Epidermal melanocyte (primary cell): ENCODE results near the gene ZNF540.
"Not testable (repeated sequence)": the region's sequence is repeated elsewhere in the genome, so short reads cannot be mapped to it uniquely, and the experiment has no call there.

Source experiments
- DNase-seq: peaks from one replicate; pipeline ENCODE4 v3.0.0; 2011; ENCODE audit warnings: low spot score; ENCODE audit not compliant: insufficient read length

ZNF540 gene

GRCh38 chr19:37594304-37594981 is at the start of gene ZNF540, which contains the start of gene ZNF571:
TSS of gene ZNF540 (plus strand) at chr19:37594876. CDS start at chr19:37598448, 3,572 bp downstream.
TSS of gene ZNF571 (minus strand) at chr19:37594792. CDS start at chr19:37586676, 8,116 bp downstream.
- peak; percentile 74 for DNase-seq

- DNase-seq = no peak
These were observed 43.3 kb upstream of the ZNF540 start for GRCh38 chr19:37551129-37551993.

- no peak for DNase-seq
These were observed 31.2 kb upstream of the ZNF540 start for GRCh38 chr19:37563518-37563917.

- DNase-seq = no peak
These were observed 29.9 kb upstream of the ZNF540 start for GRCh38 chr19:37564624-37565369.

- no peak for DNase-seq
These were observed 29.4 kb upstream of the ZNF540 start for GRCh38 chr19:37565370-37565669.

GRCh38 chr19:37572203-37572602 is 22.5 kb upstream of the ZNF540 start:
- no peak for DNase-seq

GRCh38 chr19:37583340-37583739 is 11.3 kb upstream of the ZNF540 start:
- no peak for DNase-seq

- DNase-seq = no peak
These were observed 726 bp upstream of the ZNF540 start for GRCh38 chr19:37593996-37594303.

- no peak for DNase-seq
These were observed 306 bp downstream of the ZNF540 start for GRCh38 chr19:37594982-37595382.

GRCh38 chr19:37635076-37636056 is 40.7 kb downstream of the ZNF540 start:
- DNase-seq = no peak

- no peak for DNase-seq
These were observed 59.4 kb downstream of the ZNF540 start for GRCh38 chr19:37654118-37654517.

GRCh38 chr19:37654629-37655300 is 60.1 kb downstream of the ZNF540 start:
- peak; percentile 28 for DNase-seq

- DNase-seq = peak; percentile 88
These were observed 60.6 kb downstream of the ZNF540 start, which contains the start of gene ZFP30 for GRCh38 chr19:37655301-37655688. TSS of gene ZFP30 (minus strand) at chr19:37655465. CDS start at chr19:37647822, 7,643 bp downstream.

- peak; percentile 65 for DNase-seq
These were observed 61.2 kb downstream of the ZNF540 start for GRCh38 chr19:37655689-37656371.

GRCh38 chr19:37657157-37657556 is 62.5 kb downstream of the ZNF540 start:
- DNase-seq = not testable (repeated sequence)
